NCI-H345 treated with DMSO at 0.1 percent for 48 hours (cell line): Measurements from ENCODE around the gene GALK1.

Experiments used
- DNase-seq: peaks from one replicate; lab custom pipeline; 2025; ENCODE audit not compliant: unreplicated experiment; lab: John Stamatoyannopoulos, UW

Gene GALK1

GRCh38 chr17:75751676-75752404 lies 13.2 kb downstream of the GALK1 start:
- DNase-seq = no peak

GRCh38 chr17:75750661-75751423 lies 14.2 kb downstream of the GALK1 start:
- DNase-seq = no peak

- DNase-seq = peak; percentile 64
Measured at GRCh38 chr17:75749545-75750389, 15.2 kb downstream of the GALK1 start.

- no peak for DNase-seq
Measured at GRCh38 chr17:75748706-75749105, 16.3 kb downstream of the GALK1 start.

GRCh38 chr17:75743625-75744206 lies 21.3 kb downstream of the GALK1 start:
- no peak for DNase-seq

GRCh38 chr17:75742337-75742736 lies 22.7 kb downstream of the GALK1 start:
- DNase-seq = no peak

- DNase-seq = no peak
Measured at GRCh38 chr17:75740631-75741077, 24.3 kb downstream of the GALK1 start.

GRCh38 chr17:75740215-75740614 lies 24.8 kb downstream of the GALK1 start:
- no peak for DNase-seq

- no peak for DNase-seq
Measured at GRCh38 chr17:75739801-75740200, 25.2 kb downstream of the GALK1 start.

- DNase-seq = no peak
Measured at GRCh38 chr17:75739174-75739573, 25.8 kb downstream of the GALK1 start.

- DNase-seq = no peak
Measured at GRCh38 chr17:75738218-75738802, 26.7 kb downstream of the GALK1 start.

GRCh38 chr17:75737133-75737962 lies 27.6 kb downstream of the GALK1 start:
- no peak for DNase-seq

GRCh38 chr17:75736173-75736835 lies 28.7 kb downstream of the GALK1 start:
- no peak for DNase-seq

GRCh38 chr17:75734674-75735294 lies 30.2 kb downstream of the GALK1 start:
- DNase-seq = no peak

- DNase-seq = no peak
Measured at GRCh38 chr17:75733471-75733870, 31.5 kb downstream of the GALK1 start.

- DNase-seq = no peak
Measured at GRCh38 chr17:75731716-75732498, 33.1 kb downstream of the GALK1 start.

- DNase-seq = no peak
Measured at GRCh38 chr17:75731086-75731715, 33.8 kb downstream of the GALK1 start.

GRCh38 chr17:75730065-75730464 lies 34.9 kb downstream of the GALK1 start:
- no peak for DNase-seq
